HCT116 (cell line): ENCODE measurements around the gene LHFPL4. TPM values are rescaled to one million over a fixed set of nuclear protein-coding genes. Genes with fewer than 3 reads are reported as not detected.
A peak's percentile ranks its signal among the peaks of the same experiment; 100 is the strongest.

Experiments
- ATAC-seq: fragments of 200-7000 bp; cut with Tn5 transposase; 2 replicates; pipeline ENCODE4 v1.9.1; 2020; ENCODE audit warnings: mild to moderate bottlenecking, moderate library complexity
- BruUV-seq: library from RNA; stranded (reverse); fragments of 400-500 nt; replicated peaks from 2 replicates; lab custom pipeline; 2021; lab: Mats Ljungman, UMichigan
- CTCF ChIA-PET: fragments of 300-600 bp; sonication (Branson Sonifier 250); formaldehyde crosslinking; loops from one replicate; lab custom pipeline; 2021; ENCODE audit warnings: antibody characterized with exemption; lab: Charles Lee
- POLR2A ChIA-PET: fragments of 300-600, 350-600 bp; sonication (Branson Sonifier 250); formaldehyde crosslinking; loops from one replicate; lab custom pipeline; 2021; ENCODE audit warnings: antibody characterized with exemption; lab: Charles Lee
- RAD21 ChIA-PET, 2 experiments: fragments of 300-600 bp; sonication (Branson Sonifier 250); formaldehyde crosslinking; loops; one replicate each; lab custom pipeline; 2023; ENCODE audit warnings: low total read pairs in 2 of 2; ENCODE audit not compliant: uncharacterized antibody in 2 of 2, unreplicated experiment in 2 of 2, low non-redundant PET in 1 of 2; lab: Charles Lee
- DNase-seq: peaks from one replicate; pipeline ENCODE4 v3.0.0-alpha.2; 2010; ENCODE audit warnings: low read depth, low spot score
- H2AFZ ChIP-seq: fragments of 200-600 bp; shearing (Covaris generic), sonication (generic); 2 replicates; pipeline ENCODE4 v1.6.1; 2017; ENCODE audit warnings: low read depth, mixed run types, mixed read lengths, antibody characterized with exemption, low read length; ENCODE audit not compliant: poor library complexity, severe bottlenecking
- H3K27ac ChIP-seq: 2 replicates; pipeline ENCODE4 v1.5.1; 2012; ENCODE audit warnings: low read depth, low read length
- H3K27me3 ChIP-seq: fragments of 200-600 bp; sonication (generic); 2 replicates; pipeline ENCODE4 v1.6.1; 2016; ENCODE audit warnings: mixed run types, low read length, mixed read lengths; ENCODE audit not compliant: insufficient read depth
- H3K36me3 ChIP-seq, 2 experiments: fragments of 200-500 bp in 1 of 2; fragments of 200-600 bp in 1 of 2; sonication (Bioruptor generic) in 1 of 2; sonication (generic) in 1 of 2; 2 replicates each; pipeline versions ENCODE4 v1.5.1 to v1.6.1; 2014 to 2016; ENCODE audit warnings: low read length in 2 of 2, inconsistent platforms in 1 of 2, mixed read lengths in 1 of 2, mixed run types in 1 of 2; ENCODE audit not compliant: insufficient read depth in 2 of 2, control insufficient read depth in 1 of 2
- H3K4me1 ChIP-seq, 2 experiments: fragments of 200-600 bp in 1 of 2; sonication (generic) in 1 of 2; 2 replicates each; pipeline versions ENCODE4 v1.5.1 to v1.6.1; 2012 to 2017; ENCODE audit warnings: low read length in 2 of 2, inconsistent platforms in 1 of 2, mild to moderate bottlenecking in 1 of 2, mixed read lengths in 1 of 2, mixed run types in 1 of 2, moderate library complexity in 1 of 2; ENCODE audit not compliant: insufficient read depth in 2 of 2, control insufficient read depth in 1 of 2
- H3K4me2 ChIP-seq: fragments of 200-600 bp; sonication (generic); 2 replicates; pipeline ENCODE4 v1.6.1; 2017; ENCODE audit warnings: mixed run types, low read length, mixed read lengths
- H3K4me3 ChIP-seq, 2 experiments: fragments of 200-600 bp in 1 of 2; sonication (generic) in 1 of 2; replicated peaks in 1 of 2; 2 replicates each; pipeline ENCODE4 v1.5.1; 2011 to 2016; ENCODE audit warnings: low read length in 2 of 2, control low read depth in 1 of 2, low read depth in 1 of 2, mild to moderate bottlenecking in 1 of 2, mixed read lengths in 1 of 2, mixed run types in 1 of 2
- H3K79me2 ChIP-seq: fragments of 200-600 bp; sonication (generic); 2 replicates; pipeline ENCODE4 v1.6.1; 2017; ENCODE audit warnings: mild to moderate bottlenecking, mixed run types, low read length, moderate library complexity, mixed read lengths; ENCODE audit not compliant: insufficient read depth
- H3K9ac ChIP-seq: fragments of 200-600 bp; sonication (generic); 2 replicates; pipeline ENCODE4 v1.6.1; 2016; ENCODE audit warnings: low read length, mixed read lengths
- H3K9me2 ChIP-seq: fragments of 200-600 bp; sonication (generic), shearing (Covaris generic); 2 replicates; pipeline ENCODE4 v1.6.1; 2017; ENCODE audit warnings: mixed run types, mild to moderate bottlenecking, moderate library complexity; ENCODE audit not compliant: insufficient read depth
- H3K9me3 ChIP-seq, 2 experiments: fragments of 200-500 bp in 1 of 2; fragments of 200-600 bp in 1 of 2; sonication (Bioruptor generic) in 1 of 2; sonication (generic) in 1 of 2; 2 replicates each; pipeline ENCODE4 v1.6.1; 2014 to 2017; ENCODE audit warnings: low read length in 2 of 2, mixed read lengths in 2 of 2, inconsistent platforms in 1 of 2, low read depth in 1 of 2, mild to moderate bottlenecking in 1 of 2, mixed run types in 1 of 2, moderate library complexity in 1 of 2; ENCODE audit not compliant: control insufficient read depth in 1 of 2, insufficient read depth in 1 of 2
- H4K20me1 ChIP-seq: fragments of 200-600 bp; sonication (generic), shearing (Covaris generic); 2 replicates; pipeline ENCODE4 v1.6.1; 2017; ENCODE audit warnings: mixed run types, mild to moderate bottlenecking, moderate library complexity; ENCODE audit not compliant: insufficient read depth
- CBX3 ChIP-seq: IDR thresholded peaks from 2 replicates; pipeline ENCODE4 v1.6.1; 2012; ENCODE audit warnings: low read depth
- CEBPB ChIP-seq: IDR thresholded peaks from 2 replicates; pipeline ENCODE4 v1.6.1; 2012; ENCODE audit warnings: low read depth
- EZH2phosphoT487 ChIP-seq: fragments of 200-600 bp; IDR thresholded peaks from 2 replicates; pipeline ENCODE4 v1.6.1; 2018; ENCODE audit warnings: antibody characterized with exemption, borderline replicate concordance
- JUND ChIP-seq: IDR thresholded peaks from 2 replicates; pipeline ENCODE4 v1.6.1; 2012
- POLR2A ChIP-seq: IDR thresholded peaks from 2 replicates; pipeline ENCODE4 v1.7.0; 2011; ENCODE audit warnings: borderline replicate concordance; ENCODE audit not compliant: insufficient read depth, insufficient read length; ENCODE audit errors: extremely low read depth
- POLR2AphosphoS5 ChIP-seq: IDR thresholded peaks from 2 replicates; pipeline ENCODE4 v1.6.1; 2011; ENCODE audit warnings: mild to moderate bottlenecking, low read depth, low read length, moderate library complexity
- RAD21 ChIP-seq: IDR thresholded peaks from 2 replicates; pipeline ENCODE4 v1.6.1; 2012; ENCODE audit warnings: low read depth, mild to moderate bottlenecking
- SIN3A ChIP-seq: IDR thresholded peaks from 2 replicates; pipeline ENCODE4 v1.6.1; 2012; ENCODE audit warnings: low read depth
- YY1 ChIP-seq: IDR thresholded peaks from 2 replicates; pipeline ENCODE4 v1.6.1; 2011; ENCODE audit warnings: low read length, low read depth, moderate library complexity, mild to moderate bottlenecking; ENCODE audit not compliant: insufficient replicate concordance; ENCODE audit errors: extremely low read depth
- ZFX ChIP-seq: fragments of 450-650 bp; IDR thresholded peaks from 2 replicates; pipeline ENCODE4 v1.6.1; 2017
- ZNF274 ChIP-seq: fragments of 200-500 bp; sonication (Bioruptor generic); IDR thresholded peaks from 2 replicates; pipeline ENCODE4 v1.6.1; 2014; ENCODE audit warnings: mild to moderate bottlenecking, low read depth, low read length, inconsistent platforms
- intact Hi-C: fragments of 100-400 bp; cut with micrococcal nuclease; formaldehyde crosslinking; loops from 2 replicates; pipeline ENCODE4 v1.10.0; 2022
- total RNA-seq: library from RNA; stranded (reverse); gene quantifications from one replicate; pipeline ENCODE4 v1.2.1, GENCODE V29; 2021; ENCODE audit not compliant: unreplicated experiment
- TF ChIP-seq, protein P1 (sequence below), 3 experiments: fragments of 200-600 bp in 1 of 3; sonication (generic) in 1 of 3; IDR thresholded peaks in 2 of 3; conservative IDR thresholded peaks in 1 of 3; 2 replicates each; pipeline ENCODE4 v1.5.1; 2012 to 2017; ENCODE audit warnings: low read depth in 2 of 3, low read length in 2 of 3, antibody characterized with exemption in 1 of 3, borderline replicate concordance in 1 of 3, control low read depth in 1 of 3, mild to moderate bottlenecking in 1 of 3, mixed read lengths in 1 of 3, mixed run types in 1 of 3, moderate library complexity in 1 of 3; ENCODE audit not compliant: insufficient read depth in 1 of 3
- TF ChIP-seq, protein P2 (sequence below): IDR thresholded peaks from 2 replicates; pipeline ENCODE4 v1.6.1; 2012; ENCODE audit warnings: low read depth
- TF ChIP-seq, protein P3 (sequence below): IDR thresholded peaks from 2 replicates; pipeline ENCODE4 v1.6.1; 2011; ENCODE audit warnings: mild to moderate bottlenecking, low read length, moderate library complexity; ENCODE audit not compliant: insufficient replicate concordance; ENCODE audit errors: extremely low read depth
- TF ChIP-seq, protein P4 (sequence below): IDR thresholded peaks from 2 replicates; pipeline ENCODE4 v1.6.1; 2012
- TF ChIP-seq, protein P5 (sequence below): IDR thresholded peaks from 2 replicates; pipeline ENCODE4 v1.6.1; 2012

The LHFPL4 gene
- total RNA-seq, 1 experiment from 2014 or later = not detected

DNA sequence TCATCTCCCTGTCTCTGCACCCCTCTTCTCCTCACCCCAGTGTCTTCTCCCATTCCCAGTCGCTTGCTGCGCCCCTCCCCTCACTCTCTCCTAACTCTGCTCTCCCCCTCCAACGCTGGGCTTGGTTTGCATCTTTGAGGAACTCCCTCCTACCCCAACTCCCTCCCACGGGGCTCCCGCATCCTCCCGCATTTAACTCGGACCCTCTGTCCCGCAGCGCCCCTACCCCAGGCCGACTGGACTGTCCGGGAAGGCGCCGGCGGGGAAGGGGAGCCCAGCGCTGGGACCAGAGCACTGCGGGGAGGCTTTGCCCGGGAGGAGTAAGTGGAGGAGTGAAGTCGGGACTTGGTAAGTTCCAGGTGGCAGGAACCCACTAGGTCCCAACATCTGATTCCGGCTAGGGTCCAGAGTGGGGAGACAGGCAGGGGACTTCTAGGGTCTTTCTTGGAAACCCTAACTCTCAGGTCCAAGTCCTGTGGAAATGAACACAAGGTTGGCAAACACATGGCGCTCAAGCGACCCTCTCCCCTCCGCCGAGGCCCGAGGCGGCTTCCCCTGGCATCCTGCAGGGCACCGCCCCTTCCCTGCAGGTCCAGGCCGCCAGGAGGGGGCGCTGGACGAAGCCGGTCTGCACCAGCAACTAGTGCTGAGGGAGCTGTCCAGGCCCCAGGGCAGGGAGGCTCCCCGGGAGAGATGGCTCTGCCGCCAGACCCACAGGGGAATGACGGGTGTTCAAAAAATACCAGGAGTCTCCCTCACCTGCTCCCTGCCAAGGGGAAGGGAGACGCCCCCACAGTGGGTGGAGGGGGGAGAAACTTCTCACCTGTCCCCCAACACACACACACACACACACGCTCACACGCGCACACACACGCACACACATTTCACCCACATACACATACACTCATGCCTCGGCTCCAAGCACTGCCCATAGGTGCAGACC, 53.2 kb downstream of the LHFPL4 start:
- TF ChIP-seq, protein P1, sequence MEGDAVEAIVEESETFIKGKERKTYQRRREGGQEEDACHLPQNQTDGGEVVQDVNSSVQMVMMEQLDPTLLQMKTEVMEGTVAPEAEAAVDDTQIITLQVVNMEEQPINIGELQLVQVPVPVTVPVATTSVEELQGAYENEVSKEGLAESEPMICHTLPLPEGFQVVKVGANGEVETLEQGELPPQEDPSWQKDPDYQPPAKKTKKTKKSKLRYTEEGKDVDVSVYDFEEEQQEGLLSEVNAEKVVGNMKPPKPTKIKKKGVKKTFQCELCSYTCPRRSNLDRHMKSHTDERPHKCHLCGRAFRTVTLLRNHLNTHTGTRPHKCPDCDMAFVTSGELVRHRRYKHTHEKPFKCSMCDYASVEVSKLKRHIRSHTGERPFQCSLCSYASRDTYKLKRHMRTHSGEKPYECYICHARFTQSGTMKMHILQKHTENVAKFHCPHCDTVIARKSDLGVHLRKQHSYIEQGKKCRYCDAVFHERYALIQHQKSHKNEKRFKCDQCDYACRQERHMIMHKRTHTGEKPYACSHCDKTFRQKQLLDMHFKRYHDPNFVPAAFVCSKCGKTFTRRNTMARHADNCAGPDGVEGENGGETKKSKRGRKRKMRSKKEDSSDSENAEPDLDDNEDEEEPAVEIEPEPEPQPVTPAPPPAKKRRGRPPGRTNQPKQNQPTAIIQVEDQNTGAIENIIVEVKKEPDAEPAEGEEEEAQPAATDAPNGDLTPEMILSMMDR (IDR thresholded peaks at IDR 0.05 in 2 of 3, conservative IDR thresholded peaks at IDR 0.05 in 1 of 3; ENCODE audit: borderline replicate concordance in 1 of 3, insufficient read depth in 1 of 3, low read depth in 2 of 3, low read length in 2 of 3) = peak; percentile 67 to 98 (median 91)
- TF ChIP-seq YY1 = no peak
- TF ChIP-seq EZH2phosphoT487 = no peak
- TF ChIP-seq, protein P2, sequence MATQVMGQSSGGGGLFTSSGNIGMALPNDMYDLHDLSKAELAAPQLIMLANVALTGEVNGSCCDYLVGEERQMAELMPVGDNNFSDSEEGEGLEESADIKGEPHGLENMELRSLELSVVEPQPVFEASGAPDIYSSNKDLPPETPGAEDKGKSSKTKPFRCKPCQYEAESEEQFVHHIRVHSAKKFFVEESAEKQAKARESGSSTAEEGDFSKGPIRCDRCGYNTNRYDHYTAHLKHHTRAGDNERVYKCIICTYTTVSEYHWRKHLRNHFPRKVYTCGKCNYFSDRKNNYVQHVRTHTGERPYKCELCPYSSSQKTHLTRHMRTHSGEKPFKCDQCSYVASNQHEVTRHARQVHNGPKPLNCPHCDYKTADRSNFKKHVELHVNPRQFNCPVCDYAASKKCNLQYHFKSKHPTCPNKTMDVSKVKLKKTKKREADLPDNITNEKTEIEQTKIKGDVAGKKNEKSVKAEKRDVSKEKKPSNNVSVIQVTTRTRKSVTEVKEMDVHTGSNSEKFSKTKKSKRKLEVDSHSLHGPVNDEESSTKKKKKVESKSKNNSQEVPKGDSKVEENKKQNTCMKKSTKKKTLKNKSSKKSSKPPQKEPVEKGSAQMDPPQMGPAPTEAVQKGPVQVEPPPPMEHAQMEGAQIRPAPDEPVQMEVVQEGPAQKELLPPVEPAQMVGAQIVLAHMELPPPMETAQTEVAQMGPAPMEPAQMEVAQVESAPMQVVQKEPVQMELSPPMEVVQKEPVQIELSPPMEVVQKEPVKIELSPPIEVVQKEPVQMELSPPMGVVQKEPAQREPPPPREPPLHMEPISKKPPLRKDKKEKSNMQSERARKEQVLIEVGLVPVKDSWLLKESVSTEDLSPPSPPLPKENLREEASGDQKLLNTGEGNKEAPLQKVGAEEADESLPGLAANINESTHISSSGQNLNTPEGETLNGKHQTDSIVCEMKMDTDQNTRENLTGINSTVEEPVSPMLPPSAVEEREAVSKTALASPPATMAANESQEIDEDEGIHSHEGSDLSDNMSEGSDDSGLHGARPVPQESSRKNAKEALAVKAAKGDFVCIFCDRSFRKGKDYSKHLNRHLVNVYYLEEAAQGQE = peak; percentile 57
- TF ChIP-seq, protein P3, sequence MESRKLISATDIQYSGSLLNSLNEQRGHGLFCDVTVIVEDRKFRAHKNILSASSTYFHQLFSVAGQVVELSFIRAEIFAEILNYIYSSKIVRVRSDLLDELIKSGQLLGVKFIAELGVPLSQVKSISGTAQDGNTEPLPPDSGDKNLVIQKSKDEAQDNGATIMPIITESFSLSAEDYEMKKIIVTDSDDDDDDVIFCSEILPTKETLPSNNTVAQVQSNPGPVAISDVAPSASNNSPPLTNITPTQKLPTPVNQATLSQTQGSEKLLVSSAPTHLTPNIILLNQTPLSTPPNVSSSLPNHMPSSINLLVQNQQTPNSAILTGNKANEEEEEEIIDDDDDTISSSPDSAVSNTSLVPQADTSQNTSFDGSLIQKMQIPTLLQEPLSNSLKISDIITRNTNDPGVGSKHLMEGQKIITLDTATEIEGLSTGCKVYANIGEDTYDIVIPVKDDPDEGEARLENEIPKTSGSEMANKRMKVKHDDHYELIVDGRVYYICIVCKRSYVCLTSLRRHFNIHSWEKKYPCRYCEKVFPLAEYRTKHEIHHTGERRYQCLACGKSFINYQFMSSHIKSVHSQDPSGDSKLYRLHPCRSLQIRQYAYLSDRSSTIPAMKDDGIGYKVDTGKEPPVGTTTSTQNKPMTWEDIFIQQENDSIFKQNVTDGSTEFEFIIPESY = no peak
- TF ChIP-seq, protein P4, sequence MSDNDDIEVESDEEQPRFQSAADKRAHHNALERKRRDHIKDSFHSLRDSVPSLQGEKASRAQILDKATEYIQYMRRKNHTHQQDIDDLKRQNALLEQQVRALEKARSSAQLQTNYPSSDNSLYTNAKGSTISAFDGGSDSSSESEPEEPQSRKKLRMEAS = no peak
- TF ChIP-seq POLR2A = no peak
- TF ChIP-seq POLR2AphosphoS5 = no peak
- no peak for TF ChIP-seq SIN3A
- TF ChIP-seq JUND = no peak
- TF ChIP-seq, protein P5, sequence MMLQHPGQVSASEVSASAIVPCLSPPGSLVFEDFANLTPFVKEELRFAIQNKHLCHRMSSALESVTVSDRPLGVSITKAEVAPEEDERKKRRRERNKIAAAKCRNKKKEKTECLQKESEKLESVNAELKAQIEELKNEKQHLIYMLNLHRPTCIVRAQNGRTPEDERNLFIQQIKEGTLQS = no peak
- no peak for TF ChIP-seq ZNF274
- peak; percentile 63 for TF ChIP-seq RAD21
- TF ChIP-seq CEBPB = no peak
- no peak for TF ChIP-seq CBX3
- no peak for TF ChIP-seq ZFX
- DNase-seq = peak; percentile 48
- ChIA-PET POLR2A (no interaction called here), CTCF (interaction anchor here (0.6 to 1.0 kb wide), 6 partner anchors 8 to 742 kb away, joined by 3 to 12 read pairs (median 3); partner anchors contain the start of gene MTMR14), RAD21 (interaction anchor here in 1 of 2 experiments (0.9 kb wide), 1 partner anchor 138 kb away, joined by 3 read pairs; the partner anchor contains the start of gene THUMPD3)
- intact Hi-C loops = loop anchor here (5.0 to 10.0 kb wide), 4 partner anchors 144 to 447 kb away; partner anchors contain the start of gene MTMR14
- BruUV-seq = no TSS peak
- Histone ChIP-seq H3K4me1 (peaks cover 30 to 44% of the 10 kb centered on the region in 2 experiments), H3K9me3 (no peaks in the 10 kb centered on the region), H3K4me2 (peak overlapping the region; percentile 20; the same call in 1 of the 2 replicates), H3K36me3 (no peaks in the 10 kb centered on the region), H3K79me2 (no peaks in the 10 kb centered on the region), H3K27ac (no peak overlapping the region), H2AFZ (no peak overlapping the region), H4K20me1 (no peaks in the 10 kb centered on the region), H3K27me3 (no peaks in the 10 kb centered on the region), H3K9ac (no peak overlapping the region), H3K4me3 (no peak overlapping the region), H3K9me2 (no peaks in the 10 kb centered on the region)
- peak; percentile 81 for ATAC-seq
